GM12878 (cell line): ENCODE data around the gene KLF15. TPM values are rescaled to one million over a fixed set of nuclear protein-coding genes. Genes with fewer than 3 reads are reported as not detected.

Experiments used
- polyA plus RNA-seq, 11 experiments: library from polyadenylated mRNA; depleted of rRNA in 4 of 11; unstranded in 6 of 11; stranded (reverse) in 5 of 11; fragments of >200 nt; fragmentation: Nextera tagmentation in 4 of 11; fragmentation: Illumina TruSeq in 1 of 11; extraction: Ambion mirVana in 4 of 11; extraction: Trizol in 1 of 11; gene quantifications; 1 replicate in 1 of 11; 2 replicates in 10 of 11; pipeline versions ENCODE4 v1.2.1 to v1.2.3, GENCODE V29; 2011 to 2016; ENCODE audit warnings: inconsistent platforms in 2 of 11, missing spikeins in 2 of 11, low read depth in 1 of 11
- total RNA-seq, 4 experiments: library from RNA; depleted of rRNA in 3 of 4; stranded (reverse); fragments of >200 nt in 3 of 4; fragmentation: Illumina TruSeq in 1 of 4; extraction: Trizol in 1 of 4; gene quantifications; 2 replicates each; pipeline versions ENCODE4 v1.2.1 to v1.2.3, GENCODE V29; 2013 to 2021

The KLF15 gene
- total and polyA plus RNA-seq, 10 of the 15 experiments (the other 5 are each of a cell fraction or from before 2014, with no cell fraction given) = 0.15 TPM; not detected in 9

Other genes with a start within 250 kb of the KLF15 start
- 0.38 and 0.56 TPM in 2 replicates for gene ALDH1L1, start 176.8 kb downstream of the KLF15 start, total RNA-seq (2014; rRNA removed)
- gene ALDH1L1, start 176.8 kb downstream of the KLF15 start, total RNA-seq (2014; rRNA removed; fragmentation: Illumina TruSeq; extraction: Trizol) = 0.58 and 0.74 TPM in 2 replicates
- 0.46 and 1.0 TPM in 2 replicates for gene ALDH1L1, start 176.8 kb downstream of the KLF15 start, total RNA-seq (2021)
- gene ALDH1L1, start 176.8 kb downstream of the KLF15 start, polyA plus RNA-seq (2011; rRNA removed) = 17.7 and 18.2 TPM in 2 replicates
- gene ALDH1L1, start 176.8 kb downstream of the KLF15 start, polyA plus RNA-seq (2014; fragmentation: Illumina TruSeq; extraction: Trizol) = 0.21 and 1.9 TPM in 2 replicates
- under 1 TPM; 0.04 to 0.14 TPM for gene ALDH1L1, start 176.8 kb downstream of the KLF15 start, polyA plus RNA-seq (2014; fragmentation: Nextera tagmentation; extraction: Ambion mirVana)
- gene ALDH1L1, start 176.8 kb downstream of the KLF15 start, polyA plus RNA-seq (2014; rRNA removed) = 0.44 and 1.1 TPM in 2 replicates
- under 1 TPM; 0.40 to 0.54 TPM for gene ALDH1L1, start 176.8 kb downstream of the KLF15 start, polyA plus RNA-seq (2016; fragmentation: Nextera tagmentation; extraction: Ambion mirVana)
- not detected in 2 replicates for gene CFAP100, start 37.5 kb upstream of the KLF15 start, total RNA-seq (2014; rRNA removed)
- not detected in 2 replicates for gene CFAP100, start 37.5 kb upstream of the KLF15 start, total RNA-seq (2014; rRNA removed; fragmentation: Illumina TruSeq; extraction: Trizol)
- not detected in 2 replicates for gene CFAP100, start 37.5 kb upstream of the KLF15 start, total RNA-seq (2021)
- gene CFAP100, start 37.5 kb upstream of the KLF15 start, polyA plus RNA-seq (2011; rRNA removed) = not detected in 2 replicates
- not detected in 2 replicates for gene CFAP100, start 37.5 kb upstream of the KLF15 start, polyA plus RNA-seq (2014; fragmentation: Illumina TruSeq; extraction: Trizol)
- gene CFAP100, start 37.5 kb upstream of the KLF15 start, polyA plus RNA-seq (2014; fragmentation: Nextera tagmentation; extraction: Ambion mirVana) = not detected
- 0.04 TPM in 1 of 2 replicates, not detected in the other for gene CFAP100, start 37.5 kb upstream of the KLF15 start, polyA plus RNA-seq (2014; rRNA removed)
- under 1 TPM in 1 of 2 experiments, not detected in 1; 0.27 TPM for gene CFAP100, start 37.5 kb upstream of the KLF15 start, polyA plus RNA-seq (2016; fragmentation: Nextera tagmentation; extraction: Ambion mirVana)
- gene ZXDC, start 118.5 kb upstream of the KLF15 start, total RNA-seq (2014; rRNA removed) = 12.9 and 15.0 TPM in 2 replicates
- gene ZXDC, start 118.5 kb upstream of the KLF15 start, total RNA-seq (2014; rRNA removed; fragmentation: Illumina TruSeq; extraction: Trizol) = 7.5 and 8.1 TPM in 2 replicates
- gene ZXDC, start 118.5 kb upstream of the KLF15 start, total RNA-seq (2021) = 14.7 and 15.3 TPM in 2 replicates
- gene ZXDC, start 118.5 kb upstream of the KLF15 start, polyA plus RNA-seq (2011; rRNA removed) = 6.9 and 12.9 TPM in 2 replicates
- 5.8 and 8.9 TPM in 2 replicates for gene ZXDC, start 118.5 kb upstream of the KLF15 start, polyA plus RNA-seq (2014; fragmentation: Illumina TruSeq; extraction: Trizol)
- gene ZXDC, start 118.5 kb upstream of the KLF15 start, polyA plus RNA-seq (2014; fragmentation: Nextera tagmentation; extraction: Ambion mirVana) = 1 to 10 TPM in 1 of 2 experiments, under 1 TPM in 1; 0.72 to 1.2 TPM
- 12.1 and 13.7 TPM in 2 replicates for gene ZXDC, start 118.5 kb upstream of the KLF15 start, polyA plus RNA-seq (2014; rRNA removed)
- 1 to 10 TPM; 1.3 to 6.6 TPM for gene ZXDC, start 118.5 kb upstream of the KLF15 start, polyA plus RNA-seq (2016; fragmentation: Nextera tagmentation; extraction: Ambion mirVana)
- gene UROC1, start 160.4 kb upstream of the KLF15 start, total RNA-seq (2014; rRNA removed) = not detected in 2 replicates
- not detected in 2 replicates for gene UROC1, start 160.4 kb upstream of the KLF15 start, total RNA-seq (2014; rRNA removed; fragmentation: Illumina TruSeq; extraction: Trizol)
- not detected in 2 replicates for gene UROC1, start 160.4 kb upstream of the KLF15 start, total RNA-seq (2021)
- not detected in 2 replicates for gene UROC1, start 160.4 kb upstream of the KLF15 start, polyA plus RNA-seq (2011; rRNA removed)
- not detected in 2 replicates for gene UROC1, start 160.4 kb upstream of the KLF15 start, polyA plus RNA-seq (2014; fragmentation: Illumina TruSeq; extraction: Trizol)
- gene UROC1, start 160.4 kb upstream of the KLF15 start, polyA plus RNA-seq (2014; fragmentation: Nextera tagmentation; extraction: Ambion mirVana) = not detected
- gene UROC1, start 160.4 kb upstream of the KLF15 start, polyA plus RNA-seq (2014; rRNA removed) = not detected in 2 replicates
- under 1 TPM in 1 of 2 experiments, not detected in 1; 0.04 TPM for gene UROC1, start 160.4 kb upstream of the KLF15 start, polyA plus RNA-seq (2016; fragmentation: Nextera tagmentation; extraction: Ambion mirVana)
- gene CHST13, start 166.7 kb upstream of the KLF15 start, total RNA-seq (2014; rRNA removed) = not detected in 2 replicates
- gene CHST13, start 166.7 kb upstream of the KLF15 start, total RNA-seq (2014; rRNA removed; fragmentation: Illumina TruSeq; extraction: Trizol) = not detected in 2 replicates
- not detected in 2 replicates for gene CHST13, start 166.7 kb upstream of the KLF15 start, total RNA-seq (2021)
- gene CHST13, start 166.7 kb upstream of the KLF15 start, polyA plus RNA-seq (2011; rRNA removed) = not detected in 2 replicates
- gene CHST13, start 166.7 kb upstream of the KLF15 start, polyA plus RNA-seq (2014; fragmentation: Illumina TruSeq; extraction: Trizol) = not detected in 2 replicates
- not detected for gene CHST13, start 166.7 kb upstream of the KLF15 start, polyA plus RNA-seq (2014; fragmentation: Nextera tagmentation; extraction: Ambion mirVana)
- gene CHST13, start 166.7 kb upstream of the KLF15 start, polyA plus RNA-seq (2014; rRNA removed) = not detected in 2 replicates
- gene CHST13, start 166.7 kb upstream of the KLF15 start, polyA plus RNA-seq (2016; fragmentation: Nextera tagmentation; extraction: Ambion mirVana) = not detected
- not detected in 2 replicates for gene C3orf22, start 201.5 kb upstream of the KLF15 start, total RNA-seq (2014; rRNA removed)
- not detected in 2 replicates for gene C3orf22, start 201.5 kb upstream of the KLF15 start, total RNA-seq (2014; rRNA removed; fragmentation: Illumina TruSeq; extraction: Trizol)
- not detected in 2 replicates for gene C3orf22, start 201.5 kb upstream of the KLF15 start, total RNA-seq (2021)
- not detected in 2 replicates for gene C3orf22, start 201.5 kb upstream of the KLF15 start, polyA plus RNA-seq (2011; rRNA removed)
- not detected in 2 replicates for gene C3orf22, start 201.5 kb upstream of the KLF15 start, polyA plus RNA-seq (2014; fragmentation: Illumina TruSeq; extraction: Trizol)
- not detected for gene C3orf22, start 201.5 kb upstream of the KLF15 start, polyA plus RNA-seq (2014; fragmentation: Nextera tagmentation; extraction: Ambion mirVana)
- gene C3orf22, start 201.5 kb upstream of the KLF15 start, polyA plus RNA-seq (2014; rRNA removed) = not detected in 2 replicates
- not detected for gene C3orf22, start 201.5 kb upstream of the KLF15 start, polyA plus RNA-seq (2016; fragmentation: Nextera tagmentation; extraction: Ambion mirVana)